NOMO-1 (cell line): ENCODE data around the gene PSPC1.
"Not testable (repeated sequence)": the region's sequence is repeated elsewhere in the genome, so short reads cannot be mapped to it uniquely, and the experiment has no call there.

Source experiments
- DNase-seq, 2 experiments: peaks; one replicate each; lab custom pipeline; 2025; ENCODE audit not compliant: unreplicated experiment in 2 of 2; lab: John Stamatoyannopoulos, UW

Gene PSPC1

GRCh38 chr13:19782727-19783682 is at the start of gene PSPC1:
PSPC1 (minus strand) TSS chr13:19782945; CDS start chr13:19782757, 188 bp downstream.
- peak; percentile 99 for DNase-seq

- no peak for DNase-seq
Observed at GRCh38 chr13:19822673-19823072, 39.9 kb upstream of the PSPC1 start.

GRCh38 chr13:19818223-19818842 is 35.6 kb upstream of the PSPC1 start:
- no peak for DNase-seq

GRCh38 chr13:19817510-19818158 is 34.9 kb upstream of the PSPC1 start:
- DNase-seq, result no peak

GRCh38 chr13:19817106-19817505 is 34.4 kb upstream of the PSPC1 start:
- DNase-seq, result no peak

GRCh38 chr13:19815842-19816241 is 33.1 kb upstream of the PSPC1 start:
- DNase-seq, result not testable (repeated sequence)

GRCh38 chr13:19810996-19811881 is 28.5 kb upstream of the PSPC1 start:
- no peak for DNase-seq

- DNase-seq, result no peak
Observed at GRCh38 chr13:19810151-19810550, 27.4 kb upstream of the PSPC1 start.

GRCh38 chr13:19805765-19806164 is 23.0 kb upstream of the PSPC1 start:
- no peak for DNase-seq

GRCh38 chr13:19795956-19796355 is 13.2 kb upstream of the PSPC1 start:
- peak in 1 of 2 experiments; percentile 36 for DNase-seq

GRCh38 chr13:19794631-19795030 is 11.9 kb upstream of the PSPC1 start:
- DNase-seq, result no peak

- no peak for DNase-seq
Observed at GRCh38 chr13:19791953-19792537, 9.3 kb upstream of the PSPC1 start.

GRCh38 chr13:19782049-19782726 is 557 bp downstream of the PSPC1 start:
- DNase-seq, result peak; percentile 55 to 61

- no peak for DNase-seq
Observed at GRCh38 chr13:19781526-19781925, 1.2 kb downstream of the PSPC1 start.

GRCh38 chr13:19780753-19781418 is 1.9 kb downstream of the PSPC1 start:
- not testable (repeated sequence) for DNase-seq

- no peak for DNase-seq
Observed at GRCh38 chr13:19772306-19772705, 10.4 kb downstream of the PSPC1 start.

GRCh38 chr13:19769854-19770253 is 12.9 kb downstream of the PSPC1 start:
- no peak for DNase-seq

GRCh38 chr13:19767966-19768365 is 14.8 kb downstream of the PSPC1 start:
- DNase-seq, result no peak

- no peak for DNase-seq
Observed at GRCh38 chr13:19766591-19766990, 16.2 kb downstream of the PSPC1 start.
